IMR-90 (cell line): ENCODE data around the gene CDK10. TPM values are rescaled to one million over a fixed set of nuclear protein-coding genes. Genes with fewer than 3 reads are reported as not detected.

Source experiments
- ATAC-seq: fragments of 200-7000 bp; cut with Tn5 transposase; 2 replicates; pipeline ENCODE4 v1.9.1; 2020; ENCODE audit warnings: low read depth, mild to moderate bottlenecking, moderate library complexity
- BruUV-seq: library from RNA; stranded (reverse); fragments of 400-500 nt; replicated peaks from 2 replicates; lab custom pipeline; 2021; lab: Mats Ljungman, UMichigan
- CTCF ChIA-PET: fragments of 300-600 bp; formaldehyde crosslinking; extraction: SDS; loops from one replicate; lab custom pipeline; 2021; ENCODE audit warnings: antibody characterized with exemption; lab: Yijun Ruan, JAX
- POLR2A ChIA-PET: fragments of 300-600 bp; sonication (Branson Sonifier 250); formaldehyde crosslinking; loops from one replicate; lab custom pipeline; 2022; ENCODE audit warnings: antibody characterized with exemption; ENCODE audit not compliant: unreplicated experiment; lab: Charles Lee
- DNase-seq: peaks from one replicate; pipeline ENCODE4 v3.0.0; 2013
- H2AFZ ChIP-seq: replicated peaks from 2 replicates; pipeline ENCODE3; 2013; ENCODE audit warnings: low read length, mild to moderate bottlenecking; ENCODE audit not compliant: poor library complexity
- H2AK5ac ChIP-seq: 2 replicates; pipeline ENCODE4 v1.6.1; 2013; ENCODE audit warnings: low read depth, low read length, inconsistent platforms
- H2AK9ac ChIP-seq: replicated peaks from 2 replicates; pipeline ENCODE3; 2013; ENCODE audit warnings: mild to moderate bottlenecking, low read depth, low read length, moderate library complexity; ENCODE audit not compliant: poor library complexity
- H2BK120ac ChIP-seq: 2 replicates; pipeline ENCODE4 v1.6.1; 2013; ENCODE audit warnings: low read depth, low read length, inconsistent platforms
- H2BK15ac ChIP-seq: 3 replicates; pipeline ENCODE4 v1.6.1; 2013; ENCODE audit warnings: low read depth, low read length, inconsistent platforms
- H2BK20ac ChIP-seq: 2 replicates; pipeline ENCODE4 v1.6.1; 2013; ENCODE audit warnings: low read depth, mild to moderate bottlenecking, inconsistent platforms, low read length, moderate library complexity
- H2BK5ac ChIP-seq: 2 replicates; pipeline ENCODE4 v1.6.1; 2013; ENCODE audit warnings: mild to moderate bottlenecking, low read depth, low read length, inconsistent platforms; ENCODE audit not compliant: poor library complexity, severe bottlenecking
- H3K14ac ChIP-seq: replicated peaks from 2 replicates; pipeline ENCODE4 v1.6.1; 2013; ENCODE audit warnings: low read depth, low read length, inconsistent platforms
- H3K18ac ChIP-seq: 2 replicates; pipeline ENCODE4 v1.6.1; 2013; ENCODE audit warnings: low read depth, low read length, control low read depth
- H3K23ac ChIP-seq: 2 replicates; pipeline ENCODE4 v1.6.1; 2013; ENCODE audit warnings: low read depth, low read length, inconsistent platforms
- H3K27ac ChIP-seq: 2 replicates; pipeline ENCODE4 v1.5.1; 2013; ENCODE audit warnings: mild to moderate bottlenecking, control low read depth, low read length; ENCODE audit not compliant: insufficient read depth
- H3K27me3 ChIP-seq: 2 replicates; pipeline ENCODE4 v1.6.1; 2013; ENCODE audit warnings: low read length; ENCODE audit not compliant: control insufficient read depth, insufficient read depth
- H3K36me3 ChIP-seq: 2 replicates; pipeline ENCODE4 v1.6.1; 2013; ENCODE audit warnings: low read length, mixed read lengths; ENCODE audit not compliant: control insufficient read depth, insufficient read depth
- H3K4ac ChIP-seq: 2 replicates; pipeline ENCODE4 v1.6.1; 2013; ENCODE audit warnings: low read depth, low read length, inconsistent platforms
- H3K4me1 ChIP-seq: 2 replicates; pipeline ENCODE4 v1.6.1; 2013; ENCODE audit warnings: low read length, mixed read lengths; ENCODE audit not compliant: control insufficient read depth, insufficient read depth
- H3K4me2 ChIP-seq: 2 replicates; pipeline ENCODE4 v1.6.1; 2013; ENCODE audit warnings: low read depth, mild to moderate bottlenecking, control low read depth, low read length, moderate library complexity
- H3K4me3 ChIP-seq: 2 replicates; pipeline ENCODE4 v1.5.1; 2013; ENCODE audit warnings: low read depth, mild to moderate bottlenecking, control low read depth, low read length, moderate library complexity; ENCODE audit not compliant: insufficient read depth
- H3K56ac ChIP-seq: 2 replicates; pipeline ENCODE4 v1.6.1; 2013; ENCODE audit warnings: low read length, inconsistent platforms; ENCODE audit not compliant: insufficient read depth; ENCODE audit errors: extremely low read depth
- H3K79me1 ChIP-seq, 2 experiments: 2 replicates each; pipeline ENCODE4 v1.6.1; 2013; ENCODE audit warnings: low read length in 2 of 2, inconsistent platforms in 1 of 2, low read depth in 1 of 2
- H3K9ac ChIP-seq: 2 replicates; pipeline ENCODE4 v1.6.1; 2013; ENCODE audit warnings: low read depth, low read length, control low read depth
- H3K9me1 ChIP-seq: 2 replicates; pipeline ENCODE4 v1.6.1; 2013; ENCODE audit warnings: low read length, inconsistent platforms; ENCODE audit not compliant: insufficient read depth
- H3K9me3 ChIP-seq: 2 replicates; pipeline ENCODE4 v1.6.1; 2013; ENCODE audit warnings: low read length; ENCODE audit not compliant: control insufficient read depth, insufficient read depth
- H4K20me1 ChIP-seq: 2 replicates; pipeline ENCODE4 v1.6.1; 2013; ENCODE audit warnings: low read length, inconsistent platforms; ENCODE audit not compliant: insufficient read depth
- H4K5ac ChIP-seq: 2 replicates; pipeline ENCODE4 v1.6.1; 2013; ENCODE audit warnings: mild to moderate bottlenecking, low read depth, low read length, control low read depth
- H4K8ac ChIP-seq, 2 experiments: 2 replicates each; pipeline ENCODE4 v1.6.1; 2013; ENCODE audit warnings: low read depth in 2 of 2, low read length in 2 of 2, control low read depth in 1 of 2, inconsistent platforms in 1 of 2
- H4K91ac ChIP-seq: 2 replicates; pipeline ENCODE4 v1.6.1; 2013; ENCODE audit warnings: low read depth, low read length, inconsistent platforms; ENCODE audit not compliant: insufficient read depth
- BHLHE40 ChIP-seq: fragments of 150-350 bp; IDR thresholded peaks from 2 replicates; pipeline ENCODE4 v1.6.1; 2016; ENCODE audit warnings: mild to moderate bottlenecking, low read depth, low read length
- CEBPB ChIP-seq: IDR thresholded peaks from 2 replicates; pipeline ENCODE4 v1.6.1; 2012; ENCODE audit warnings: low read depth, low read length, improper control_type of control experiment
- CHD1 ChIP-seq: IDR thresholded peaks from 2 replicates; pipeline ENCODE4 v1.6.1; 2012; ENCODE audit warnings: low read depth, low read length, improper control_type of control experiment
- FOS ChIP-seq: fragments of 150-350 bp; IDR thresholded peaks from 2 replicates; pipeline ENCODE4 v1.6.1; 2016; ENCODE audit warnings: low read depth, low read length
- MAFK ChIP-seq: IDR thresholded peaks from 2 replicates; pipeline ENCODE4 v1.6.1; 2012; ENCODE audit warnings: low read depth, low read length, improper control_type of control experiment
- MAZ ChIP-seq: IDR thresholded peaks from 2 replicates; pipeline ENCODE4 v1.6.1; 2012; ENCODE audit warnings: low read depth, mild to moderate bottlenecking, low read length, improper control_type of control experiment, moderate library complexity, borderline replicate concordance
- MXI1 ChIP-seq: IDR thresholded peaks from 2 replicates; pipeline ENCODE4 v1.6.1; 2012; ENCODE audit warnings: low read depth, mild to moderate bottlenecking, low read length, moderate library complexity, borderline replicate concordance
- NFE2L2 ChIP-seq: fragments of 150-350 bp; IDR thresholded peaks from 2 replicates; pipeline ENCODE4 v1.6.1; 2016; ENCODE audit warnings: low read depth, mild to moderate bottlenecking, low read length
- POLR2A ChIP-seq: IDR thresholded peaks from 2 replicates; pipeline ENCODE4 v1.6.1; 2012; ENCODE audit warnings: mild to moderate bottlenecking, low read depth, low read length
- RAD21 ChIP-seq: IDR thresholded peaks from 2 replicates; pipeline ENCODE4 v1.6.1; 2012; ENCODE audit warnings: low read length, improper control_type of control experiment
- RCOR1 ChIP-seq: IDR thresholded peaks from 2 replicates; pipeline ENCODE4 v1.6.1; 2012; ENCODE audit warnings: mild to moderate bottlenecking, low read length, improper control_type of control experiment; ENCODE audit not compliant: insufficient replicate concordance
- RFX5 ChIP-seq: IDR thresholded peaks from 2 replicates; pipeline ENCODE4 v1.8.0; 2012; ENCODE audit warnings: low read depth, mild to moderate bottlenecking, low read length, moderate library complexity
- SMC3 ChIP-seq: fragments of 150-350 bp; IDR thresholded peaks from 2 replicates; pipeline ENCODE4 v1.6.1; 2016; ENCODE audit warnings: low read depth, mild to moderate bottlenecking, antibody characterized with exemption, low read length, moderate library complexity
- WGBS, 2 experiments: methylation state at CpG; one replicate each; pipeline versions ENCODE4 v1.1.5 to v1.1.7; 2013; ENCODE audit warnings: missing lambda C conversion rate in 2 of 2; ENCODE audit not compliant: insufficient read length in 1 of 2; ENCODE audit errors: extremely low coverage in 2 of 2; 5-methylcytosine and 5-hydroxymethylcytosine counted together
- dilution Hi-C: fragments of 300-500 bp; cut with HindIII; formaldehyde crosslinking; loops from one replicate; pipeline ENCODE4 v1.14.3; 2018; ENCODE audit warnings: low sequenced_read_pairs; ENCODE audit not compliant: unreplicated experiment
- in situ Hi-C: fragments of 300-500 bp; cut with MboI; formaldehyde crosslinking; loops from 3 replicates; pipeline ENCODE4 v1.14.3; 2019; ENCODE audit warnings: low sequenced_read_pairs, inconsistent platforms, mixed read lengths
- intact Hi-C: fragments of 100-400 bp; cut with micrococcal nuclease; formaldehyde crosslinking; loops from 2 replicates; pipeline ENCODE4 v1.10.0; 2022
- polyA plus RNA-seq, 3 experiments: library from polyadenylated mRNA; depleted of rRNA; stranded (reverse); fragments of >200 nt; gene quantifications; 2 replicates each; pipeline ENCODE4 v1.2.3, GENCODE V29; 2012; ENCODE audit warnings: low replicate concordance in 1 of 3
- total RNA-seq: library from RNA; depleted of rRNA; stranded (reverse); fragments of >200 nt; gene quantifications from 2 replicates; pipeline ENCODE4 v1.2.3, GENCODE V29; 2012
- TF ChIP-seq, protein P1 (sequence below): conservative IDR thresholded peaks from 2 replicates; pipeline ENCODE4 v1.5.1; 2012; ENCODE audit warnings: mild to moderate bottlenecking, low read depth, low read length, improper control_type of control experiment
- TF ChIP-seq, protein P2 (sequence below): fragments of 150-350 bp; IDR thresholded peaks from 2 replicates; pipeline ENCODE4 v1.6.1; 2017; ENCODE audit warnings: mild to moderate bottlenecking, antibody characterized with exemption, low read length, low read depth
- TF ChIP-seq, protein P3 (sequence below): fragments of 150-350 bp; IDR thresholded peaks from 2 replicates; pipeline ENCODE4 v1.6.1; 2016; ENCODE audit warnings: low read depth, mild to moderate bottlenecking, low read length, moderate library complexity, borderline replicate concordance

CDK10 gene
- total and polyA plus RNA-seq, 2 of the 4 experiments (the other 2 are of a cell fraction) = 19.5 to 61.8 TPM

DNA sequence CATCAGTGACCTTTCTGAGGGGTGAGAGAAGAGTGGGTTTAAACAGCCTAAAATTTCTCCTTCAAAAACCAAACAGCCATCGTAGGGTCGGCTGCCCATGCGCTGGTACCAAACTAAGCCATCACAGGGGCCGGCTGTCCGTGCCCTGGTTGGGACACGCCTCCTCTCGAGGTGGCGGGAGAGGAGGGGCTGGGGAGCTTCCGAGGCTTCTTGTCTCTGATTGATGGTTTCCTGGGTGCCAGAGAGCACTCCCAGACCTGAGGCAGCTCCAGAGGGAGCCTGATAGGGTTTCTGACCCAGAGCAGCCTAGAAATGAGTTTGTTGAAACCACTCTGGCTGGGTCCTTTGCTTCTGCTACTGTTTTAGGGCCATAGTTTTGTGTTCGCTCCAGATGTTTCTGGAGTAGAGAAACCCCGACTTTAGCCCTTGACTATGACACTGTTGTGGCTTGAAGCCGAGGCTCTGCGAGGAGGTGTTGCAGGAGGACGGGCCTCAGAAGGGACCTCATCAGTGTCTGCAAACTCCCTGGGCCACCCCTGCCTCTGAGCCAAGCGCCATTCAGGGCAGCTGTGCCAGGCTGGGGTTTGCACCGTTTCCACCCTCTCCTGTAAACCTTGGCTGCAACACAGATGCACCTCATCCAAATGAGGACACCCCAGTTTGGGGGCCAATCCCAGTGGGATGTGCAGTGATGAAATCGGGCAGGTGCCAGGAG lies 41.1 kb downstream of the CDK10 start:
- Histone ChIP-seq H3K36me3 (peaks cover 63% of the 10 kb centered on the region), H2AK5ac (no peak overlapping the region), H3K27me3 (no peaks in the 10 kb centered on the region), H3K9me1 (0 out of 2 replicates have a peak, but pooled peaks cover 3% of the 10 kb centered on the region), H3K14ac (no peak overlapping the region), H3K9ac (no peak overlapping the region), H4K8ac (no peak overlapping the region), H3K4me3 (no peak overlapping the region), H2BK120ac (no peak overlapping the region), H4K91ac (no peak overlapping the region), H4K5ac (no peak overlapping the region), H2BK15ac (no peak overlapping the region), H3K9me3 (no peaks in the 10 kb centered on the region), H2AFZ (no peak overlapping the region), H2BK20ac (no peak overlapping the region), H2BK5ac (no peak overlapping the region), H3K18ac (no peak overlapping the region), H4K20me1 (peaks cover 21% of the 10 kb centered on the region), H3K56ac (no peak overlapping the region), H3K4ac (no peak overlapping the region), H3K4me2 (no peak overlapping the region), H3K27ac (no peak overlapping the region), H3K79me1 (peaks cover 31 to 64% of the 10 kb centered on the region in 2 experiments), H2AK9ac (no peak overlapping the region), H3K4me1 (peaks cover 7% of the 10 kb centered on the region), H3K23ac (no peak overlapping the region)
- DNase-seq (no peak), ATAC-seq (no peak)
- dilution Hi-C loops (no loop called here), intact Hi-C loops (loop anchor here (10.0 kb wide), 1 partner anchor 87 kb away; the partner anchor contains the start of gene FANCA), in situ Hi-C loops (no loop called here)
- POLR2A ChIA-PET = no interaction called here
- CTCF ChIA-PET = no interaction called here
- 81% methylated on average over 10 of the region's 17 CpGs; no CpG with 5 or more reads in 1 of the 2 experiments for WGBS, 2 experiments
- no peak for TF ChIP-seq NFE2L2
- no peak for TF ChIP-seq CHD1
- TF ChIP-seq MAZ = no peak
- TF ChIP-seq, protein P1, sequence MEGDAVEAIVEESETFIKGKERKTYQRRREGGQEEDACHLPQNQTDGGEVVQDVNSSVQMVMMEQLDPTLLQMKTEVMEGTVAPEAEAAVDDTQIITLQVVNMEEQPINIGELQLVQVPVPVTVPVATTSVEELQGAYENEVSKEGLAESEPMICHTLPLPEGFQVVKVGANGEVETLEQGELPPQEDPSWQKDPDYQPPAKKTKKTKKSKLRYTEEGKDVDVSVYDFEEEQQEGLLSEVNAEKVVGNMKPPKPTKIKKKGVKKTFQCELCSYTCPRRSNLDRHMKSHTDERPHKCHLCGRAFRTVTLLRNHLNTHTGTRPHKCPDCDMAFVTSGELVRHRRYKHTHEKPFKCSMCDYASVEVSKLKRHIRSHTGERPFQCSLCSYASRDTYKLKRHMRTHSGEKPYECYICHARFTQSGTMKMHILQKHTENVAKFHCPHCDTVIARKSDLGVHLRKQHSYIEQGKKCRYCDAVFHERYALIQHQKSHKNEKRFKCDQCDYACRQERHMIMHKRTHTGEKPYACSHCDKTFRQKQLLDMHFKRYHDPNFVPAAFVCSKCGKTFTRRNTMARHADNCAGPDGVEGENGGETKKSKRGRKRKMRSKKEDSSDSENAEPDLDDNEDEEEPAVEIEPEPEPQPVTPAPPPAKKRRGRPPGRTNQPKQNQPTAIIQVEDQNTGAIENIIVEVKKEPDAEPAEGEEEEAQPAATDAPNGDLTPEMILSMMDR = no peak
- TF ChIP-seq POLR2A = no peak
- no peak for TF ChIP-seq BHLHE40
- TF ChIP-seq, protein P2, sequence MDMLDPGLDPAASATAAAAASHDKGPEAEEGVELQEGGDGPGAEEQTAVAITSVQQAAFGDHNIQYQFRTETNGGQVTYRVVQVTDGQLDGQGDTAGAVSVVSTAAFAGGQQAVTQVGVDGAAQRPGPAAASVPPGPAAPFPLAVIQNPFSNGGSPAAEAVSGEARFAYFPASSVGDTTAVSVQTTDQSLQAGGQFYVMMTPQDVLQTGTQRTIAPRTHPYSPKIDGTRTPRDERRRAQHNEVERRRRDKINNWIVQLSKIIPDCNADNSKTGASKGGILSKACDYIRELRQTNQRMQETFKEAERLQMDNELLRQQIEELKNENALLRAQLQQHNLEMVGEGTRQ = no peak
- TF ChIP-seq FOS = no peak
- TF ChIP-seq MAFK = no peak
- no peak for TF ChIP-seq RAD21
- no peak for TF ChIP-seq SMC3
- TF ChIP-seq CEBPB = no peak
- TF ChIP-seq RFX5 = no peak
- TF ChIP-seq RCOR1 = no peak
- TF ChIP-seq, protein P3, sequence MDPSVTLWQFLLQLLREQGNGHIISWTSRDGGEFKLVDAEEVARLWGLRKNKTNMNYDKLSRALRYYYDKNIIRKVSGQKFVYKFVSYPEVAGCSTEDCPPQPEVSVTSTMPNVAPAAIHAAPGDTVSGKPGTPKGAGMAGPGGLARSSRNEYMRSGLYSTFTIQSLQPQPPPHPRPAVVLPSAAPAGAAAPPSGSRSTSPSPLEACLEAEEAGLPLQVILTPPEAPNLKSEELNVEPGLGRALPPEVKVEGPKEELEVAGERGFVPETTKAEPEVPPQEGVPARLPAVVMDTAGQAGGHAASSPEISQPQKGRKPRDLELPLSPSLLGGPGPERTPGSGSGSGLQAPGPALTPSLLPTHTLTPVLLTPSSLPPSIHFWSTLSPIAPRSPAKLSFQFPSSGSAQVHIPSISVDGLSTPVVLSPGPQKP = no peak
- TF ChIP-seq MXI1 = no peak
- BruUV-seq = no TSS peak
